Loucy (cell line): ENCODE data around the gene VEPH1.

Experiments
- EZH2phosphoT487 ChIP-seq: fragments of 200-600 bp; IDR thresholded peaks from 2 replicates; pipeline ENCODE4 v1.6.1; 2018; ENCODE audit warnings: antibody characterized with exemption, mild to moderate bottlenecking, moderate library complexity, borderline replicate concordance
- TF ChIP-seq, protein P1 (sequence below): fragments of 200-600 bp; sonication (generic); conservative IDR thresholded peaks from 2 replicates; pipeline ENCODE4 v1.5.1; 2014; ENCODE audit warnings: mild to moderate bottlenecking, antibody characterized with exemption, low read length

DNA sequence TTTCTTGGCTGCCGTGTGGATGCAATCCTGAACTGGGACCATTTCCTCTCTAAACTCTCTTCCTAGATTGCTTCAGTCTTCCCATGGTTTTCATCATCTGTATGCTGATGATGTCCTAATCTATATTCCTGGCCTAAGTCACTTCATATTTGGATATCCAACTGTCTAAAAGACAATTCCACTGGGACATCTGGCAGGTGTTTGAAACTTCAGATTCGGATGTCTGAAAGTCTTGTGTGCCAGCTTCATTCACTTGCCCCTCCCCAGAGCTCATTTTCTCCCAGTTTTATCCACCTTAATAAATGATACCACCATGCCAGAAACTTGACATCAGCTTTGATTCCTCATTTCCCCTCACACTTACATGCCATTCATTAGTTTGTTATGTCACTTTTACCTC lies 201.5 kb downstream of the VEPH1 start:
- TF ChIP-seq, protein P1, sequence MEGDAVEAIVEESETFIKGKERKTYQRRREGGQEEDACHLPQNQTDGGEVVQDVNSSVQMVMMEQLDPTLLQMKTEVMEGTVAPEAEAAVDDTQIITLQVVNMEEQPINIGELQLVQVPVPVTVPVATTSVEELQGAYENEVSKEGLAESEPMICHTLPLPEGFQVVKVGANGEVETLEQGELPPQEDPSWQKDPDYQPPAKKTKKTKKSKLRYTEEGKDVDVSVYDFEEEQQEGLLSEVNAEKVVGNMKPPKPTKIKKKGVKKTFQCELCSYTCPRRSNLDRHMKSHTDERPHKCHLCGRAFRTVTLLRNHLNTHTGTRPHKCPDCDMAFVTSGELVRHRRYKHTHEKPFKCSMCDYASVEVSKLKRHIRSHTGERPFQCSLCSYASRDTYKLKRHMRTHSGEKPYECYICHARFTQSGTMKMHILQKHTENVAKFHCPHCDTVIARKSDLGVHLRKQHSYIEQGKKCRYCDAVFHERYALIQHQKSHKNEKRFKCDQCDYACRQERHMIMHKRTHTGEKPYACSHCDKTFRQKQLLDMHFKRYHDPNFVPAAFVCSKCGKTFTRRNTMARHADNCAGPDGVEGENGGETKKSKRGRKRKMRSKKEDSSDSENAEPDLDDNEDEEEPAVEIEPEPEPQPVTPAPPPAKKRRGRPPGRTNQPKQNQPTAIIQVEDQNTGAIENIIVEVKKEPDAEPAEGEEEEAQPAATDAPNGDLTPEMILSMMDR: no peak
- no peak for TF ChIP-seq EZH2phosphoT487
